RWPE2 (cell line): ENCODE measurements around the gene RNFT2.

Experiments used
- ATAC-seq: fragments of 200-7000 bp; cut with Tn5 transposase; 3 replicates; pipeline ENCODE4 v1.9.1; 2021; ENCODE audit warnings: low read depth
- DNase-seq: peaks from one replicate; pipeline ENCODE4 v3.0.0-alpha.2; 2020; ENCODE audit warnings: low spot score
- H3K27ac ChIP-seq: fragments of 450-650 bp; 2 replicates; pipeline ENCODE4 v1.5.1; 2017; ENCODE audit warnings: mild to moderate bottlenecking; ENCODE audit not compliant: poor library complexity, severe bottlenecking
- H3K27me3 ChIP-seq: fragments of 250-450 bp; sonication (Bioruptor Pico); 2 replicates; pipeline ENCODE4 v1.5.1; 2021; ENCODE audit warnings: mild to moderate bottlenecking, moderate library complexity; ENCODE audit not compliant: insufficient read depth, poor library complexity, severe bottlenecking
- H3K36me3 ChIP-seq: fragments of 250-450 bp; sonication (Bioruptor Pico); 2 replicates; pipeline ENCODE4 v1.5.1; 2020; ENCODE audit warnings: low read depth, mild to moderate bottlenecking, moderate library complexity
- H3K4me1 ChIP-seq: fragments of 250-450 bp; sonication (Bioruptor Pico); 2 replicates; pipeline ENCODE4 v1.5.1; 2021; ENCODE audit warnings: mild to moderate bottlenecking, moderate library complexity; ENCODE audit not compliant: insufficient read depth, poor library complexity, severe bottlenecking
- H3K4me3 ChIP-seq: fragments of 250-450 bp; sonication (Bioruptor Pico); 2 replicates; pipeline ENCODE4 v1.5.1; 2021; ENCODE audit warnings: mild to moderate bottlenecking, moderate library complexity; ENCODE audit not compliant: severe bottlenecking
- H3K9me3 ChIP-seq: fragments of 250-450 bp; sonication (Bioruptor Pico); 2 replicates; pipeline ENCODE4 v1.5.1; 2021; ENCODE audit warnings: mild to moderate bottlenecking, moderate library complexity; ENCODE audit not compliant: severe bottlenecking
- TF ChIP-seq, protein P1 (sequence below): fragments of 450-650 bp; IDR thresholded peaks from one replicate; pipeline ENCODE4 v1.5.1; 2017; ENCODE audit warnings: mild to moderate bottlenecking, moderate library complexity; ENCODE audit not compliant: poor library complexity, severe bottlenecking

The RNFT2 gene

DNA sequence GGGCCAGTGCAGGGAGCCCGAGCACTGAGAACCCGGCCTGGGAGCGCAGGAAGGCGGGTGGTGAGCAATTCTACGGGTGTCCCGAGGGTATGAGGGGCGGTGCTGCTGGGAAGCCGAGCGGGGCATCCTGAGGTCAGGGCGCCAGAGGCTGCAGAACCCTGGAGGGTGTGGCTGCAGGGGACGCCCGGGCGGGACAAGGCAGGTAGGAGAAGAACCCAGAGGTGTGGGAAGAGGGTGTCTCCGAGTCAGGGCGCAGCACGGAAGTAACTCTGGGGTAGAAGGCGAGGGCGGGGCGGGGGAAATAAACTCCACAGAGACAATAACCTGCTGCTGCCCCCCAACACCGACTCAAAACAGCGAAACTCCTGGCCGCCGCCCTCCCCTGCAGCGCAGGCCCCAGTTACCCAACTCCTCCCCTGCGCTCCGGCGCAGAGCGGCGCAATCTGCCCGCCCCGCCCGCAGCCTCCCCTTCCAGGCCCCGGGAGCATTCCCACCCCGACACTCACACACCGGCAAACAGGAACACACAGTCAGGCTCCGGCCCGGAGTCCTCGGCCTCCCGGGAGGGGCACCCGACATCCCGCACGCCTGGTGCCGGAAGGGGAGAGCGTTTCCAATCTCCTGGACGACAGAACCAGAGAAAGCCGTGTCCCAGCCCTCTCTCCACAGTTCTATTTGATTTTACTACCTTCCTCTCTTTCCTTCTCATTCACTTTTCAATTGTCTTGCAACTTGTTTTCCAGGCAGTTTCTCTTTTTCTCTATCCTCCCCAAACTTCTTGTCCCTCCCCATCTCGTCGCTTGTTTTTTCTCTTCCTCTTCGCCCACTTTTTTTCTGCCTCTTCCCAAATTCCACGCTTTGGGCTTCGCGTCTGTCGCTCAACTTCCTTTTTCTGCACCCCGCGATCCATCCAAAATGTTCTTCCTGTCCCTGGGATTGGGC, 140.7 kb downstream of the RNFT2 start:
- peak overlapping the region; percentile 40 for H3K4me3 ChIP-seq
- TF ChIP-seq, protein P1, sequence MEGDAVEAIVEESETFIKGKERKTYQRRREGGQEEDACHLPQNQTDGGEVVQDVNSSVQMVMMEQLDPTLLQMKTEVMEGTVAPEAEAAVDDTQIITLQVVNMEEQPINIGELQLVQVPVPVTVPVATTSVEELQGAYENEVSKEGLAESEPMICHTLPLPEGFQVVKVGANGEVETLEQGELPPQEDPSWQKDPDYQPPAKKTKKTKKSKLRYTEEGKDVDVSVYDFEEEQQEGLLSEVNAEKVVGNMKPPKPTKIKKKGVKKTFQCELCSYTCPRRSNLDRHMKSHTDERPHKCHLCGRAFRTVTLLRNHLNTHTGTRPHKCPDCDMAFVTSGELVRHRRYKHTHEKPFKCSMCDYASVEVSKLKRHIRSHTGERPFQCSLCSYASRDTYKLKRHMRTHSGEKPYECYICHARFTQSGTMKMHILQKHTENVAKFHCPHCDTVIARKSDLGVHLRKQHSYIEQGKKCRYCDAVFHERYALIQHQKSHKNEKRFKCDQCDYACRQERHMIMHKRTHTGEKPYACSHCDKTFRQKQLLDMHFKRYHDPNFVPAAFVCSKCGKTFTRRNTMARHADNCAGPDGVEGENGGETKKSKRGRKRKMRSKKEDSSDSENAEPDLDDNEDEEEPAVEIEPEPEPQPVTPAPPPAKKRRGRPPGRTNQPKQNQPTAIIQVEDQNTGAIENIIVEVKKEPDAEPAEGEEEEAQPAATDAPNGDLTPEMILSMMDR = no peak
- peaks cover 44% of the 10 kb centered on the region for H3K27me3 ChIP-seq
- ATAC-seq (peak; percentile 66), DNase-seq (peak; percentile 79)
- H3K36me3 ChIP-seq = no peaks in the 10 kb centered on the region
- peaks cover 2% of the 10 kb centered on the region for H3K9me3 ChIP-seq
- peaks cover 5% of the 10 kb centered on the region for H3K4me1 ChIP-seq
- no peak overlapping the region for H3K27ac ChIP-seq

DNA sequence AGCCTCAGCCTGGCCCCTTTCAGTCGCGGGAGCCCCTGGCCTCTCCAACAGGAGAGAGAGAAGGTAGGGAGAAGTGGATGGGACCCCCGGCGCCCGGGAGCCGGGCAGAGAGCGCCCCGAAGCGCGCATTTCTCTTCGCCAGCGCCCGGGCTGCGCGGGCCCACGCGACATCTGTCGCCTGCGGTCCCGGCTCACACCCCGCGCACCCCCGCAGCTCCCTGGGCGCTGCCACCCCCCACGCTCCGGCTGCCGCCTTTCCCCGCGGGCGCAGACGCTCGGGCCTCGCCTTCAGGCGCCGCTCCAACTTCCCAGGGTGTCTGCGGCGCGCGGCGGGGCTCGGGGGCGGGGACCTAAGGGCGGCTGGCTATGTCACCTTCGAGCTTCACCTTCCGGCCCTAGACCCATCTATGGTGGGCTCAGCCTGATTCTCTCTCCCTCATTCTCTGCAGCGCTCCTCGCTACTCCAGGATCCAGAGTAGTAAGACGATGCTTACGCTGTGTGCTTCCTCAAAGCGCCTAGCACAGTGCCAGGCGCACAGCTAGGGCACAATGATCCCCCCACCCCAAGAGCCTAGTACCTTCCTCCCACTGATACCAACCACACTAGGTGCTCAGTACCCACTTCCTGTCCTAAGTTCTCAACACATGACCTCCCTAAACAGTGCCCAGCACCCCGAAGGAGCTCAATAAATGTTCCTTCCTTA, 141.5 kb downstream of the RNFT2 start:
- DNase-seq (no peak), ATAC-seq (no peak)
- H3K9me3 ChIP-seq = peaks cover under 1% of the 10 kb centered on the region
- TF ChIP-seq, protein P1 = no peak
- H3K4me3 ChIP-seq = peak overlapping the region; percentile 40
- H3K27me3 ChIP-seq = peaks cover 44% of the 10 kb centered on the region
- peaks cover 5% of the 10 kb centered on the region for H3K4me1 ChIP-seq
- no peaks in the 10 kb centered on the region for H3K36me3 ChIP-seq
- H3K27ac ChIP-seq = no peak overlapping the region

DNA sequence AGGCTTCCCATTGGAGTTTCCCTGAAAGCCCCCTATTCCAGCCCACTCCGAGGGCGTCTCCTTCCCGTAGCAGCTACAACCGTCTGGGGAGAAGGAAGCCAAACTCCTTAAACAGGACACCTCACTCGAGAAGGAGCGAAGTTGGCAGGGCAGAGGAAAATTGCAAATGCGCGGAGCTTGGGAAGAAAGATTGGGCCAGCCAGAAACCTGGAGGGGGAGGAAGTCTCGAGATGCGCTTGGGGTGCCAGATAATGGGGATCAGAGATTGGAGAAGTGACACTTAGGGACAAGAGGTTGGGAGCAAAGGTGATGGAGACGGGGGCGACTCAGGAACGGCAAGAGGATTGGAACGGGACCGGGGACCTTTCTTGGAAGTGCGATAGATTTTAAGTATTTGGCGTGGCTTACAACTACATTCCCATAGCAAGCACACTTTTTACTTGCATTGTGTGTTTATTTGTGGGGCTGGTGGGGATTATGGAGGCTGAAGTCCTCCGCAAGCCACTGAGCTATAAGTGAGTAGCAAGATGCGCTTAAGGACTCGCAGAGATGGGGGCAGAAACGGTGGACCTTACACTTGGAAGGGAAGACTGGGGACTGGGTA, 142.2 kb downstream of the RNFT2 start:
- TF ChIP-seq, protein P1 = no peak
- Histone ChIP-seq H3K27me3 (peaks cover 44% of the 10 kb centered on the region), H3K4me3 (peak overlapping the region; percentile 40), H3K27ac (no peak overlapping the region), H3K4me1 (peaks cover 5% of the 10 kb centered on the region), H3K36me3 (no peaks in the 10 kb centered on the region), H3K9me3 (no peaks in the 10 kb centered on the region)
- DNase-seq (no peak), ATAC-seq (peak; percentile 5; the same call in 2 of the 3 replicates)

DNA sequence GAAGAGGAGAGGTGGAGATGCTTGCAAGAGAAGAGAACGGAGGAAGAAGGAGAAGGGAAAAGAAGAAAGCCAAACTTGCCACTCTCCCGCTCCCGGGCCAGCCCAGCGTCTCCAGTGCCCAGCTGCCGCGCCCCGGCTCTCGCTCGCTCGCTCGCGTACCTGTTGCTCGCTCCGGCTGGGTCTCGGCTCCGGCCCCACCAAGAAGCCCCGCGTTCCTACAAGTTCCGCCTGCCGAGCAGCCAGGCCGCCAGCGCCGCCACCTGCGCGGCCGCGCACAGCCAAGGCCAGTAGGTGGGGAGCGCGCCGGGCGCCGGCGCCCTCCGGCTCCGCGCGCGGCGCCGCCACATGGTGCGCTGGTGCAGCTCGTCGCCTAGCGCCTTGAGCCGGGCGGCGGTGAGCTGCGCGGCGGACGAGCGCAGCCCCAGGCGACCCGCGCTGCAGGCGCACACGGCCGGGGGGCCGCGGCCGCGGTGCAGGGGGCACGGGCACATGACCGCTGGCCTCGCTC, 142.8 kb downstream of the RNFT2 start:
- TF ChIP-seq, protein P1 = peak; percentile 32
- Histone ChIP-seq H3K4me1 (peaks cover 5% of the 10 kb centered on the region), H3K27me3 (peaks cover 44% of the 10 kb centered on the region), H3K36me3 (no peaks in the 10 kb centered on the region), H3K27ac (no peak overlapping the region), H3K9me3 (no peaks in the 10 kb centered on the region), H3K4me3 (peak overlapping the region; percentile 40)
- ATAC-seq (peak; percentile 56), DNase-seq (no peak)
